Mesothelial cell of epicardium (in vitro differentiated cells): ENCODE data around the gene UBN1. TPM values are rescaled to one million over a fixed set of nuclear protein-coding genes. Genes with fewer than 3 reads are reported as not detected.

Source experiments
- DNase-seq, 2 experiments: peaks; one replicate each; pipeline ENCODE4 v3.0.0; 2021; ENCODE audit warnings: low spot score in 2 of 2; ENCODE audit not compliant: unreplicated experiment in 2 of 2
- H3K27ac Mint-ChIP-seq: 2 replicates; pipeline ENCODE4 v1.8.0; 2021; ENCODE audit warnings: mixed read lengths
- H3K27me3 Mint-ChIP-seq: 2 replicates; pipeline ENCODE4 v1.8.0; 2021; ENCODE audit warnings: low read depth, mixed read lengths
- H3K36me3 Mint-ChIP-seq: 2 replicates; pipeline ENCODE4 v1.8.0; 2021; ENCODE audit warnings: mixed read lengths
- H3K4me1 Mint-ChIP-seq: 2 replicates; pipeline ENCODE4 v1.8.0; 2021; ENCODE audit warnings: mixed read lengths
- H3K4me3 Mint-ChIP-seq: 2 replicates; pipeline ENCODE4 v1.8.0; 2021; ENCODE audit warnings: mild to moderate bottlenecking, moderate library complexity, mixed read lengths
- H3K9me3 Mint-ChIP-seq: 2 replicates; pipeline ENCODE4 v1.8.0; 2021; ENCODE audit warnings: mixed read lengths
- CTCF ChIP-seq: fragments of 200-600 bp; sonication (generic); IDR thresholded peaks from one replicate; pipeline ENCODE4 v1.5.0; 2021; ENCODE audit warnings: antibody characterized with exemption; ENCODE audit not compliant: unreplicated experiment
- total RNA-seq: library from RNA; stranded (reverse); gene quantifications from 3 replicates; pipeline ENCODE4 v1.2.1, GENCODE V29; 2021

The UBN1 gene
- total RNA-seq, 1 donor from 2014 or later = 40.5 TPM

GRCh38 chr16:4904108-4904941 is 57.0 kb downstream of the UBN1 start:
- Mint-ChIP-seq H3K27me3 (peaks cover 1% of the 10 kb centered on the region), H3K9me3 (no peaks in the 10 kb centered on the region), H3K36me3 (peaks cover 10% of the 10 kb centered on the region), H3K27ac (no peak overlapping the region), H3K4me3 (no peak overlapping the region), H3K4me1 (no peaks in the 10 kb centered on the region)
- TF ChIP-seq CTCF = no peak
- DNase-seq = no peak

- Mint-ChIP-seq H3K36me3 (peaks cover 2% of the 10 kb centered on the region), H3K4me1 (no peaks in the 10 kb centered on the region), H3K27ac (no peak overlapping the region), H3K4me3 (no peak overlapping the region), H3K9me3 (no peaks in the 10 kb centered on the region), H3K27me3 (peaks cover 1% of the 10 kb centered on the region)
- no peak for DNase-seq
- no peak for TF ChIP-seq CTCF
Observed at GRCh38 chr16:4904942-4905615, 57.8 kb downstream of the UBN1 start.

GRCh38 chr16:4908854-4909401 is 61.6 kb downstream of the UBN1 start:
- peaks cover 1% of the 10 kb centered on the region for H3K27me3 Mint-ChIP-seq
- no peak for TF ChIP-seq CTCF
- H3K4me1 Mint-ChIP-seq = no peaks in the 10 kb centered on the region
- DNase-seq = no peak
- no peaks in the 10 kb centered on the region for H3K36me3 Mint-ChIP-seq
- no peak overlapping the region for H3K4me3 Mint-ChIP-seq
- no peaks in the 10 kb centered on the region for H3K9me3 Mint-ChIP-seq
- H3K27ac Mint-ChIP-seq = no peak overlapping the region

GRCh38 chr16:4909825-4910224 is 62.5 kb downstream of the UBN1 start:
- no peaks in the 10 kb centered on the region for H3K9me3 Mint-ChIP-seq
- no peaks in the 10 kb centered on the region for H3K4me1 Mint-ChIP-seq
- DNase-seq = no peak
- TF ChIP-seq CTCF = no peak
- no peaks in the 10 kb centered on the region for H3K36me3 Mint-ChIP-seq
- no peak overlapping the region for H3K4me3 Mint-ChIP-seq
- no peaks in the 10 kb centered on the region for H3K27me3 Mint-ChIP-seq
- H3K27ac Mint-ChIP-seq = no peak overlapping the region

GRCh38 chr16:4910828-4911227 is 63.5 kb downstream of the UBN1 start:
- no peak overlapping the region for H3K27ac Mint-ChIP-seq
- TF ChIP-seq CTCF = no peak
- H3K4me1 Mint-ChIP-seq = no peaks in the 10 kb centered on the region
- H3K9me3 Mint-ChIP-seq = no peaks in the 10 kb centered on the region
- no peak for DNase-seq
- H3K4me3 Mint-ChIP-seq = no peak overlapping the region
- no peaks in the 10 kb centered on the region for H3K36me3 Mint-ChIP-seq
- H3K27me3 Mint-ChIP-seq = no peaks in the 10 kb centered on the region
